HCT116 (cell line): ENCODE measurements around the gene EXOC6B. TPM values are rescaled to one million over a fixed set of nuclear protein-coding genes. Genes with fewer than 3 reads are reported as not detected.

Source experiments
- ATAC-seq: fragments of 200-7000 bp; cut with Tn5 transposase; 2 replicates; pipeline ENCODE4 v1.9.1; 2020; ENCODE audit warnings: mild to moderate bottlenecking, moderate library complexity
- BruUV-seq: library from RNA; stranded (reverse); fragments of 400-500 nt; replicated peaks from 2 replicates; lab custom pipeline; 2021; lab: Mats Ljungman, UMichigan
- CTCF ChIA-PET: fragments of 300-600 bp; sonication (Branson Sonifier 250); formaldehyde crosslinking; loops from one replicate; lab custom pipeline; 2021; ENCODE audit warnings: antibody characterized with exemption; lab: Charles Lee
- POLR2A ChIA-PET: fragments of 300-600, 350-600 bp; sonication (Branson Sonifier 250); formaldehyde crosslinking; loops from one replicate; lab custom pipeline; 2021; ENCODE audit warnings: antibody characterized with exemption; lab: Charles Lee
- RAD21 ChIA-PET, 2 experiments: fragments of 300-600 bp; sonication (Branson Sonifier 250); formaldehyde crosslinking; loops; one replicate each; lab custom pipeline; 2023; ENCODE audit warnings: low total read pairs in 2 of 2; ENCODE audit not compliant: uncharacterized antibody in 2 of 2, unreplicated experiment in 2 of 2, low non-redundant PET in 1 of 2; lab: Charles Lee
- DNase-seq: peaks from one replicate; pipeline ENCODE4 v3.0.0-alpha.2; 2010; ENCODE audit warnings: low read depth, low spot score
- H2AFZ ChIP-seq: fragments of 200-600 bp; shearing (Covaris generic), sonication (generic); 2 replicates; pipeline ENCODE4 v1.6.1; 2017; ENCODE audit warnings: low read depth, mixed run types, mixed read lengths, antibody characterized with exemption, low read length; ENCODE audit not compliant: poor library complexity, severe bottlenecking
- H3K27ac ChIP-seq: 2 replicates; pipeline ENCODE4 v1.5.1; 2012; ENCODE audit warnings: low read depth, low read length
- H3K27me3 ChIP-seq: fragments of 200-600 bp; sonication (generic); 2 replicates; pipeline ENCODE4 v1.6.1; 2016; ENCODE audit warnings: mixed run types, low read length, mixed read lengths; ENCODE audit not compliant: insufficient read depth
- H3K36me3 ChIP-seq, 2 experiments: fragments of 200-500 bp in 1 of 2; fragments of 200-600 bp in 1 of 2; sonication (Bioruptor generic) in 1 of 2; sonication (generic) in 1 of 2; 2 replicates each; pipeline versions ENCODE4 v1.5.1 to v1.6.1; 2014 to 2016; ENCODE audit warnings: low read length in 2 of 2, inconsistent platforms in 1 of 2, mixed read lengths in 1 of 2, mixed run types in 1 of 2; ENCODE audit not compliant: insufficient read depth in 2 of 2, control insufficient read depth in 1 of 2
- H3K4me1 ChIP-seq, 2 experiments: fragments of 200-600 bp in 1 of 2; sonication (generic) in 1 of 2; 2 replicates each; pipeline versions ENCODE4 v1.5.1 to v1.6.1; 2012 to 2017; ENCODE audit warnings: low read length in 2 of 2, inconsistent platforms in 1 of 2, mild to moderate bottlenecking in 1 of 2, mixed read lengths in 1 of 2, mixed run types in 1 of 2, moderate library complexity in 1 of 2; ENCODE audit not compliant: insufficient read depth in 2 of 2, control insufficient read depth in 1 of 2
- H3K4me2 ChIP-seq: fragments of 200-600 bp; sonication (generic); 2 replicates; pipeline ENCODE4 v1.6.1; 2017; ENCODE audit warnings: mixed run types, low read length, mixed read lengths
- H3K4me3 ChIP-seq, 2 experiments: fragments of 200-600 bp in 1 of 2; sonication (generic) in 1 of 2; replicated peaks in 1 of 2; 2 replicates each; pipeline ENCODE4 v1.5.1; 2011 to 2016; ENCODE audit warnings: low read length in 2 of 2, control low read depth in 1 of 2, low read depth in 1 of 2, mild to moderate bottlenecking in 1 of 2, mixed read lengths in 1 of 2, mixed run types in 1 of 2
- H3K79me2 ChIP-seq: fragments of 200-600 bp; sonication (generic); 2 replicates; pipeline ENCODE4 v1.6.1; 2017; ENCODE audit warnings: mild to moderate bottlenecking, mixed run types, low read length, moderate library complexity, mixed read lengths; ENCODE audit not compliant: insufficient read depth
- H3K9ac ChIP-seq: fragments of 200-600 bp; sonication (generic); 2 replicates; pipeline ENCODE4 v1.6.1; 2016; ENCODE audit warnings: low read length, mixed read lengths
- H3K9me2 ChIP-seq: fragments of 200-600 bp; sonication (generic), shearing (Covaris generic); 2 replicates; pipeline ENCODE4 v1.6.1; 2017; ENCODE audit warnings: mixed run types, mild to moderate bottlenecking, moderate library complexity; ENCODE audit not compliant: insufficient read depth
- H3K9me3 ChIP-seq, 2 experiments: fragments of 200-500 bp in 1 of 2; fragments of 200-600 bp in 1 of 2; sonication (Bioruptor generic) in 1 of 2; sonication (generic) in 1 of 2; 2 replicates each; pipeline ENCODE4 v1.6.1; 2014 to 2017; ENCODE audit warnings: low read length in 2 of 2, mixed read lengths in 2 of 2, inconsistent platforms in 1 of 2, low read depth in 1 of 2, mild to moderate bottlenecking in 1 of 2, mixed run types in 1 of 2, moderate library complexity in 1 of 2; ENCODE audit not compliant: control insufficient read depth in 1 of 2, insufficient read depth in 1 of 2
- H4K20me1 ChIP-seq: fragments of 200-600 bp; sonication (generic), shearing (Covaris generic); 2 replicates; pipeline ENCODE4 v1.6.1; 2017; ENCODE audit warnings: mixed run types, mild to moderate bottlenecking, moderate library complexity; ENCODE audit not compliant: insufficient read depth
- ATF3 ChIP-seq: IDR thresholded peaks from 2 replicates; pipeline ENCODE4 v1.6.1; 2012
- CBX3 ChIP-seq: IDR thresholded peaks from 2 replicates; pipeline ENCODE4 v1.6.1; 2012; ENCODE audit warnings: low read depth
- EGR1 ChIP-seq: IDR thresholded peaks from 2 replicates; pipeline ENCODE4 v1.6.1; 2012; ENCODE audit warnings: low read depth
- ELF1 ChIP-seq: IDR thresholded peaks from 2 replicates; pipeline ENCODE4 v1.6.1; 2012; ENCODE audit warnings: low read depth, borderline replicate concordance
- EZH2phosphoT487 ChIP-seq: fragments of 200-600 bp; IDR thresholded peaks from 2 replicates; pipeline ENCODE4 v1.6.1; 2018; ENCODE audit warnings: antibody characterized with exemption, borderline replicate concordance
- FOSL1 ChIP-seq: IDR thresholded peaks from 2 replicates; pipeline ENCODE4 v1.6.1; 2012; ENCODE audit warnings: low read depth
- JUND ChIP-seq: IDR thresholded peaks from 2 replicates; pipeline ENCODE4 v1.6.1; 2012
- POLR2A ChIP-seq: IDR thresholded peaks from 2 replicates; pipeline ENCODE4 v1.7.0; 2011; ENCODE audit warnings: borderline replicate concordance; ENCODE audit not compliant: insufficient read depth, insufficient read length; ENCODE audit errors: extremely low read depth
- POLR2AphosphoS5 ChIP-seq: IDR thresholded peaks from 2 replicates; pipeline ENCODE4 v1.6.1; 2011; ENCODE audit warnings: mild to moderate bottlenecking, low read depth, low read length, moderate library complexity
- SIN3A ChIP-seq: IDR thresholded peaks from 2 replicates; pipeline ENCODE4 v1.6.1; 2012; ENCODE audit warnings: low read depth
- SRF ChIP-seq: IDR thresholded peaks from 2 replicates; pipeline ENCODE4 v1.6.1; 2012; ENCODE audit warnings: low read depth
- TCF7L2 ChIP-seq: IDR thresholded peaks from 2 replicates; pipeline ENCODE4 v1.7.0; 2011; ENCODE audit warnings: borderline replicate concordance, inconsistent platforms; ENCODE audit not compliant: insufficient read depth, insufficient read length; ENCODE audit errors: extremely low read depth
- intact Hi-C: fragments of 100-400 bp; cut with micrococcal nuclease; formaldehyde crosslinking; loops from 2 replicates; pipeline ENCODE4 v1.10.0; 2022
- total RNA-seq: library from RNA; stranded (reverse); gene quantifications from one replicate; pipeline ENCODE4 v1.2.1, GENCODE V29; 2021; ENCODE audit not compliant: unreplicated experiment
- TF ChIP-seq, protein P1 (sequence below): IDR thresholded peaks from 2 replicates; pipeline ENCODE4 v1.6.1; 2011; ENCODE audit warnings: mild to moderate bottlenecking, low read length, moderate library complexity; ENCODE audit not compliant: insufficient replicate concordance; ENCODE audit errors: extremely low read depth
- TF ChIP-seq, protein P2 (sequence below): IDR thresholded peaks from 2 replicates; pipeline ENCODE4 v1.6.1; 2012

Gene EXOC6B
- total RNA-seq, 1 experiment from 2014 or later, result 25.4 TPM

DNA sequence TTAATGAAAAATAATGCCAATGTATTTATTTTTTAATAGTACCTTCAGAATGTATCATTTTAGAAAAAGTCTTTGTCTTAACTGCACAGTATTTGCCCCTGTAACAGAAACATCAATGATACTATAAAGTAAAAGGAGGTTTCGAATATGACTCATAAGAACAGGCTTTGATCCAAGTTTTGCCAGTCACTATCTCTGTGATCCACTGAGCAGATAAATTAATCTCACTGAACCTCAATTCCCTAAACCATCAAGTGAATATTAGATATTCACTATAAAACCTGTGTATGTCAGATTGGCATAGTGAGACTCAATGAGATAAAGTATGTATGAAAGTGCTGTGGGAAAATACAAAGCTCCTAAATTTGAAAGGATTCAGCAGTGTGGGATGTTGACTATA, 292.1 kb downstream of the EXOC6B start:
- no peak for TF ChIP-seq POLR2A
- TF ChIP-seq EGR1, result no peak
- TF ChIP-seq, protein P1, sequence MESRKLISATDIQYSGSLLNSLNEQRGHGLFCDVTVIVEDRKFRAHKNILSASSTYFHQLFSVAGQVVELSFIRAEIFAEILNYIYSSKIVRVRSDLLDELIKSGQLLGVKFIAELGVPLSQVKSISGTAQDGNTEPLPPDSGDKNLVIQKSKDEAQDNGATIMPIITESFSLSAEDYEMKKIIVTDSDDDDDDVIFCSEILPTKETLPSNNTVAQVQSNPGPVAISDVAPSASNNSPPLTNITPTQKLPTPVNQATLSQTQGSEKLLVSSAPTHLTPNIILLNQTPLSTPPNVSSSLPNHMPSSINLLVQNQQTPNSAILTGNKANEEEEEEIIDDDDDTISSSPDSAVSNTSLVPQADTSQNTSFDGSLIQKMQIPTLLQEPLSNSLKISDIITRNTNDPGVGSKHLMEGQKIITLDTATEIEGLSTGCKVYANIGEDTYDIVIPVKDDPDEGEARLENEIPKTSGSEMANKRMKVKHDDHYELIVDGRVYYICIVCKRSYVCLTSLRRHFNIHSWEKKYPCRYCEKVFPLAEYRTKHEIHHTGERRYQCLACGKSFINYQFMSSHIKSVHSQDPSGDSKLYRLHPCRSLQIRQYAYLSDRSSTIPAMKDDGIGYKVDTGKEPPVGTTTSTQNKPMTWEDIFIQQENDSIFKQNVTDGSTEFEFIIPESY, result no peak
- TF ChIP-seq, protein P2, sequence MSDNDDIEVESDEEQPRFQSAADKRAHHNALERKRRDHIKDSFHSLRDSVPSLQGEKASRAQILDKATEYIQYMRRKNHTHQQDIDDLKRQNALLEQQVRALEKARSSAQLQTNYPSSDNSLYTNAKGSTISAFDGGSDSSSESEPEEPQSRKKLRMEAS, result 0 out of 2 replicates have a peak, but pooled peaks have one; percentile 24
- TF ChIP-seq SIN3A, result no peak
- TF ChIP-seq SRF, result no peak
- no peak for TF ChIP-seq POLR2AphosphoS5
- no peak for TF ChIP-seq TCF7L2
- TF ChIP-seq CBX3, result 0 out of 2 replicates have a peak, but pooled peaks have one; percentile 26
- TF ChIP-seq ATF3, result no peak; the same call in 1 of the 2 replicates
- peak; percentile 55; the same call in 1 of the 2 replicates for TF ChIP-seq FOSL1
- no peak for TF ChIP-seq EZH2phosphoT487
- no peak for TF ChIP-seq ELF1
- peak; percentile 64 for TF ChIP-seq JUND
- TF ChIP-seq, all 23 proteins: peak for 4
- Histone ChIP-seq H3K9ac (no peak overlapping the region), H3K27me3 (no peaks in the 10 kb centered on the region), H3K9me2 (no peaks in the 10 kb centered on the region), H3K4me2 (peak overlapping the region; percentile 55), H3K4me1 (peaks cover 36 to 40% of the 10 kb centered on the region in 2 experiments), H2AFZ (no peak overlapping the region), H3K4me3 (0 out of 4 replicates have a peak overlapping the region, but pooled peaks of 1 of the 2 experiments have one; percentile 2), H3K79me2 (no peaks in the 10 kb centered on the region), H3K36me3 (no peaks in the 10 kb centered on the region), H4K20me1 (no peaks in the 10 kb centered on the region), H3K9me3 (no peaks in the 10 kb centered on the region), H3K27ac (no peak overlapping the region)
- POLR2A ChIA-PET, result no interaction called here
- ATAC-seq (peak; percentile 78), DNase-seq (peak; percentile 27)
- RAD21 ChIA-PET, result no interaction called here
- intact Hi-C loops, result no loop called here
- no TSS peak for BruUV-seq
- CTCF ChIA-PET, result no interaction called here
